Measurements from ENCODE around the gene ABCD1. TPM values are rescaled to one million over a fixed set of nuclear protein-coding genes. Genes with fewer than 3 reads are reported as not detected.

Gene ABCD1
- 17.0 and 17.8 TPM in 2 replicates for total RNA-seq (2014; rRNA removed; shearing (Covaris generic))

DNA sequence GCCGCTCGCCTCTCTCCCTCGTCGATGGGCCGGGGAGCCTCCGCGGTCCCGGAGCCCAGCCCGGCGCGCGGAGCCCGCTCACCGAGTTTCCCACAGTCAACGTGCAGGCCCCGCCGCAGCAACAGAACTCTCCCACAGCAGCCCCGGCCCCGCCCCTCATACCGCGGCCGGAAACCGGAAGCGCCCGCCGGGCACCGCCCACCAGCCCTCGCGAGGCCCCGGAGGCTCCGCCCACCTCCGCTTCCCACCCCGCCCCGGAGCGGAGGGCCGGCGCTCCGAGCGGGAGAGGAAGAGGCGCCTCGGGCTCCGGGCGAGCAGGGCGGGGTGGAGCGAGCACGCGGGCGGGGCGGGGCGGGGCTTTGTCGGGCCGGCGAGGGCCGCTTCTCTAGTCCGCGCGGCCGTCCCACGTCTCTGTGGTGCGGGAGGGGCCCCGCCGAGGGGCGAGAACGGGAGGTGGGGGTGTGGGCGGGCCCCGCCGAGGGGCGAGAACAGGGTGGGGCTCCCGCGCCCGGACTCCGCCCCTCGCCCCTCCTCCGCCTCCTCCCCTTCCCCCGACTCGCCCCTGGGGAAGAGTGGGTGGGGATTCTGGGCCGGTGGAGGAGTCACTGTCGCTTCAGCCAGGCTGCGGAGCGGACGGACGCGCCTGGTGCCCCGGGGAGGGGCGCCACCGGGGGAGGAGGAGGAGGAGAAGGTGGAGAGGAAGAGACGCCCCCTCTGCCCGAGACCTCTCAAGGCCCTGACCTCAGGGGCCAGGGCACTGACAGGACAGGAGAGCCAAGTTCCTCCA is at the start of gene ABCD1, which contains the start of gene BCAP31:
Gene ABCD1 (plus strand): TSS at position 605 of the 787 bp plus-strand sequence. CDS start 411 bp downstream, outside the sequence.
Gene BCAP31 (minus strand): TSS at position 136 of the 787 bp plus-strand sequence. CDS start 1,143 bp downstream, outside the sequence.

GRCh38 chrX:153687121-153688039 is 37.3 kb upstream of the ABCD1 start, which contains the start of gene SLC6A8:
Gene SLC6A8 (plus strand): TSS chrX:153687926. CDS start chrX:153688575, 649 bp downstream.

DNA sequence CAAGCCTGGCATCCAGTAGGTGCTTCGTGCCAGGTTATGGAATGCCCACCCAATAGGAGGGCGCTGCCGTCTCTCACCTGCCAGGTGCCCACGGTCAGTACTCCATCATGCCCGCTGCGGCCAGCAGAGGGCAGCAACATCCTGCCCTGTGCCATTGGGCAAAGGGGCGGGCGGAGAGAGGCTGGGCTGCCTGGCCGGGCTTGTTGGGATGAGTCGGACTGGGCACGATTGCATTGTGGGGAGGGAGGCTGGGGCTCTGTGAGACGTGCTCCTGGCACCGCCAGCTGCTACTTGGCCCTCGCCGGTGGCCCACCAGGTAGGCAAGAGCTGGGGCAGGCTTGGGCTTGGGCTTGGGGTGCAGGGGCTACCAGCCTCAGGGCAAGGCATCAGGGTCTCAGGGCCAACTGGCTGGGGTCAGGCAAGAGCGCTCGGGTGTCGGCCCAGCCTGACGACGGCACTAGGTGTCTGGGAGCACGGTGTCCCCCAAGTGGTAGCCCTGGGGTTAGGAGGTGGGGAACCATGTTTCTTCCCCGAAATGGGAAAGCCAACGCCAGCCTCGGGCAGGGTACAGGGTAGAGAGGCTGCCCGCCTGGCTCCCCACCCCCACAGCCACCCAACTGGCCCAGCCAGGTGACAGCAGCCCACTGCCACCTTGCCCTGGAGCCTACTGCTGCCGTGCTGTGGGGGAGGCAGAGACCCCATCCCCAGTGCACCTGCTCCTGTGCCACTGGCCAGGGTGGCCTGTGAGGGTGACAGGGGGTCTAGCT is 39.5 kb downstream of the ABCD1 start, which contains the start of gene PLXNB3:
Gene PLXNB3 (plus strand): TSS at position 261 of the 767 bp plus-strand sequence. CDS start 1,287 bp downstream, outside the sequence.

GRCh38 chrX:153780678-153781427 is 56.2 kb downstream of the ABCD1 start, which contains the start of gene SRPK3:
Gene SRPK3 (plus strand): TSS chrX:153781041. CDS start chrX:153781087, 46 bp downstream.

Other genes with a start within 250 kb of the ABCD1 start
- gene BGN, start 229.9 kb upstream of the ABCD1 start, total RNA-seq (2014; rRNA removed; shearing (Covaris generic)): 7.6 and 7.9 TPM in 2 replicates
- gene ATP2B3, start 207.2 kb upstream of the ABCD1 start, total RNA-seq (2014; rRNA removed; shearing (Covaris generic)): 0.08 TPM in 1 of 2 replicates, not detected in the other
- gene CCNQ, start 125.7 kb upstream of the ABCD1 start, total RNA-seq (2014; rRNA removed; shearing (Covaris generic)): 48.6 and 55.8 TPM in 2 replicates
- gene DUSP9, start 77.7 kb upstream of the ABCD1 start, total RNA-seq (2014; rRNA removed; shearing (Covaris generic)): 6.0 and 7.6 TPM in 2 replicates
- 0.61 and 2.5 TPM in 2 replicates for gene PNCK, start 51.0 kb upstream of the ABCD1 start, total RNA-seq (2014; rRNA removed; shearing (Covaris generic))
- gene SLC6A8, start 36.9 kb upstream of the ABCD1 start, total RNA-seq (2014; rRNA removed; shearing (Covaris generic)): 31.5 and 51.9 TPM in 2 replicates
- 215 and 221 TPM in 2 replicates for gene BCAP31, start 469 bp upstream of the ABCD1 start, total RNA-seq (2014; rRNA removed; shearing (Covaris generic))
- gene PLXNB3, start 39.4 kb downstream of the ABCD1 start, total RNA-seq (2014; rRNA removed; shearing (Covaris generic)): 33.5 and 40.3 TPM in 2 replicates
- 1.8 and 2.0 TPM in 2 replicates for gene SRPK3, start 56.2 kb downstream of the ABCD1 start, total RNA-seq (2014; rRNA removed; shearing (Covaris generic))
- 64.2 and 90.6 TPM in 2 replicates for gene IDH3G, start 69.5 kb downstream of the ABCD1 start, total RNA-seq (2014; rRNA removed; shearing (Covaris generic))
- gene SSR4, start 69.8 kb downstream of the ABCD1 start, total RNA-seq (2014; rRNA removed; shearing (Covaris generic)): 153 and 178 TPM in 2 replicates
- gene PDZD4, start 105.7 kb downstream of the ABCD1 start, total RNA-seq (2014; rRNA removed; shearing (Covaris generic)): 2.8 and 5.4 TPM in 2 replicates
- gene L1CAM, start 161.3 kb downstream of the ABCD1 start, total RNA-seq (2014; rRNA removed; shearing (Covaris generic)): 41.7 and 45.7 TPM in 2 replicates
- 0.27 TPM in 1 of 2 replicates, not detected in the other for gene AVPR2, start 179.8 kb downstream of the ABCD1 start, total RNA-seq (2014; rRNA removed; shearing (Covaris generic))
- gene ARHGAP4, start 201.4 kb downstream of the ABCD1 start, total RNA-seq (2014; rRNA removed; shearing (Covaris generic)): 65.6 and 85.4 TPM in 2 replicates
- gene NAA10, start 210.2 kb downstream of the ABCD1 start, total RNA-seq (2014; rRNA removed; shearing (Covaris generic)): 140 and 164 TPM in 2 replicates
- 0.23 and 1.1 TPM in 2 replicates for gene RENBP, start 219.8 kb downstream of the ABCD1 start, total RNA-seq (2014; rRNA removed; shearing (Covaris generic))
- gene HCFC1, start 247.0 kb downstream of the ABCD1 start, total RNA-seq (2014; rRNA removed; shearing (Covaris generic)): 73.1 and 81.3 TPM in 2 replicates
- gene TMEM187, start 247.9 kb downstream of the ABCD1 start, total RNA-seq (2014; rRNA removed; shearing (Covaris generic)): 2.9 TPM in 2 replicates